A549 (cell line): Measurements from ENCODE around the gene HOXA13. TPM values are rescaled to one million over a fixed set of nuclear protein-coding genes. Genes with fewer than 3 reads are reported as not detected.

Experiments
- ATAC-seq, 2 experiments: fragments of 200-7000 bp in 1 of 2; fragments of >200 bp in 1 of 2; cut with Nextera tagmentation in 1 of 2; cut with Tn5 transposase in 1 of 2; 3 replicates each; pipeline versions ENCODE4 v1.8.0 to v1.9.1; 2018 to 2020; ENCODE audit warnings: mild to moderate bottlenecking in 1 of 2, moderate library complexity in 1 of 2
- CTCF ChIA-PET: fragments of 300-600 bp; sonication (Branson Sonifier 250); formaldehyde crosslinking; extraction: SDS; loops from one replicate; lab custom pipeline; 2021; ENCODE audit warnings: antibody characterized with exemption, inconsistent platforms; lab: Yijun Ruan, JAX
- POLR2A ChIA-PET: fragments of 350-600 bp; formaldehyde crosslinking; extraction: SDS; loops from one replicate; lab custom pipeline; 2021; ENCODE audit warnings: antibody characterized with exemption, inconsistent platforms; lab: Yijun Ruan, JAX
- DNase-seq, 2 experiments: peaks; one replicate each; pipeline versions ENCODE4 v3.0.0 to v3.0.0-alpha.2; 2011 to 2016; ENCODE audit warnings: low read depth in 1 of 2, low spot score in 1 of 2
- FAIRE-seq: peaks from 2 replicates; lab custom pipeline; 2011; peaks lifted over from hg19 to GRCh38; lab: Jason Lieb, UNC
- H3K27ac ChIP-seq, 2 experiments: fragments of >200 bp; sonication (Bioruptor Twin); formaldehyde crosslinking; 3 replicates each; pipeline ENCODE4 v1.5.1; 2016 to 2017
- H3K4me1 ChIP-seq: fragments of >200 bp; sonication (Bioruptor Twin); formaldehyde crosslinking; 3 replicates; pipeline ENCODE4 v1.6.1; 2016
- H3K4me2 ChIP-seq: fragments of >200 bp; sonication (Bioruptor Twin); formaldehyde crosslinking; 3 replicates; pipeline ENCODE4 v1.6.1; 2016
- H3K4me3 ChIP-seq: fragments of >200 bp; sonication (Bioruptor Twin); formaldehyde crosslinking; 3 replicates; pipeline ENCODE4 v1.5.1; 2016
- H3K9me3 ChIP-seq: fragments of >200 bp; sonication (Bioruptor Twin); formaldehyde crosslinking; 3 replicates; pipeline ENCODE4 v1.6.1; 2016
- ATOH8 ChIP-seq: fragments of 250-450 bp; sonication (Bioruptor Pico); IDR thresholded peaks from 2 replicates; pipeline ENCODE4 v1.5.0; 2020; ENCODE audit warnings: low read depth, mild to moderate bottlenecking, moderate library complexity
- BHLHE40 ChIP-seq: IDR thresholded peaks from 2 replicates; pipeline ENCODE4 v1.6.1; 2012; ENCODE audit warnings: low read depth, low read length, inconsistent platforms
- CHD2 ChIP-seq: fragments of 150-350 bp; IDR thresholded peaks from 2 replicates; pipeline ENCODE4 v1.6.1; 2014; ENCODE audit warnings: low read length; ENCODE audit not compliant: partially characterized antibody
- CHD4 ChIP-seq: fragments of 200-600 bp; sonication (generic); IDR thresholded peaks from 2 replicates; pipeline ENCODE4 v1.6.1; 2016; ENCODE audit warnings: antibody characterized with exemption, mild to moderate bottlenecking, borderline replicate concordance
- CTCF ChIP-seq: fragments of >200 bp; sonication (Bioruptor Twin); formaldehyde crosslinking; IDR thresholded peaks from 3 replicates; pipeline ENCODE4 v1.5.1; 2016
- EHMT2 ChIP-seq: fragments of 200-600 bp; sonication (generic); IDR thresholded peaks from 2 replicates; pipeline ENCODE4 v1.6.1; 2016; ENCODE audit warnings: antibody characterized with exemption, low read depth, mild to moderate bottlenecking, moderate library complexity
- ELK1 ChIP-seq: fragments of 150-350 bp; IDR thresholded peaks from 2 replicates; pipeline ENCODE4 v1.6.1; 2014; ENCODE audit warnings: low read depth, mild to moderate bottlenecking, low read length
- ESRRA ChIP-seq: fragments of 150-350 bp; IDR thresholded peaks from 2 replicates; pipeline ENCODE4 v1.6.1; 2014; ENCODE audit warnings: mild to moderate bottlenecking, low read length, borderline replicate concordance
- GATA3 ChIP-seq: IDR thresholded peaks from 2 replicates; pipeline ENCODE4 v1.6.1; 2012; ENCODE audit warnings: borderline replicate concordance
- HDAC2 ChIP-seq: fragments of 200-600 bp; sonication (generic); IDR thresholded peaks from 2 replicates; pipeline ENCODE4 v1.6.1; 2016
- KDM1A ChIP-seq: fragments of 200-600 bp; sonication (generic); IDR thresholded peaks from 2 replicates; pipeline ENCODE4 v1.6.1; 2016; ENCODE audit warnings: low read depth, mild to moderate bottlenecking
- KDM5A ChIP-seq: fragments of 200-600 bp; sonication (generic); IDR thresholded peaks from 2 replicates; pipeline ENCODE4 v1.6.1; 2016; ENCODE audit warnings: antibody characterized with exemption, mild to moderate bottlenecking
- MAX ChIP-seq: IDR thresholded peaks from 2 replicates; pipeline ENCODE4 v1.6.1; 2012
- MAZ ChIP-seq: fragments of 150-350 bp; IDR thresholded peaks from 2 replicates; pipeline ENCODE4 v1.6.1; 2014; ENCODE audit warnings: antibody characterized with exemption, low read depth, low read length, borderline replicate concordance
- NR3C1 ChIP-seq: fragments of >200 bp; sonication (Bioruptor Twin); formaldehyde crosslinking; IDR thresholded peaks from 3 replicates; pipeline ENCODE4 v1.6.1; 2017
- POLR2A ChIP-seq: IDR thresholded peaks from 2 replicates; pipeline ENCODE4 v1.6.1; 2012; ENCODE audit warnings: mild to moderate bottlenecking, low read length
- POLR2AphosphoS2 ChIP-seq: conservative IDR thresholded peaks from 2 replicates; pipeline ENCODE4 v1.6.1; 2012; ENCODE audit warnings: low read length, improper control_type of control experiment, inconsistent platforms
- REST ChIP-seq: fragments of 200-600 bp; sonication (generic); IDR thresholded peaks from 2 replicates; pipeline ENCODE4 v1.6.1; 2016; ENCODE audit warnings: antibody characterized with exemption, mild to moderate bottlenecking, moderate library complexity
- ZFP36 ChIP-seq: fragments of 450-650 bp; IDR thresholded peaks from 2 replicates; pipeline ENCODE4 v1.6.1; 2014; ENCODE audit warnings: borderline replicate concordance; ENCODE audit not compliant: partially characterized antibody
- WGBS: methylation state at CpG from one replicate; pipeline ENCODE4 v1.1.6; 2017; ENCODE audit errors: missing lambda C conversion rate; 5-methylcytosine and 5-hydroxymethylcytosine counted together
- polyA plus RNA-seq, 4 experiments: library from polyadenylated mRNA; depleted of rRNA in 3 of 4; stranded (reverse); fragments of >200 nt; fragmentation: RNase III in 1 of 4; extraction: RNeasy Plus Mini Kit Qiagen cat#74134 plus additional on column Dnase treatment in 1 of 4; gene quantifications; 2 replicates in 3 of 4; 3 replicates in 1 of 4; pipeline ENCODE4 v1.2.3, GENCODE V29; 2011 to 2017

The HOXA13 gene
- polyA plus RNA-seq, 2 of the 4 experiments (the other 2 are of a cell fraction): 2.2 to 2.7 TPM

GRCh38 chr7:27164045-27164366 is 35.9 kb downstream of the HOXA13 start (continued):
- TF ChIP-seq CTCF: no peak

GRCh38 chr7:27163288-27164044 is 36.4 kb downstream of the HOXA13 start:
- DNase-seq (no peak), FAIRE-seq (no peak), ATAC-seq (no peak)
- H3K4me3 ChIP-seq: no peak overlapping the region
- TF ChIP-seq ESRRA: no peak
- TF ChIP-seq CHD4: no peak
- TF ChIP-seq NR3C1: no peak
- TF ChIP-seq GATA3: no peak
- TF ChIP-seq KDM1A: no peak
- TF ChIP-seq HDAC2: no peak
- TF ChIP-seq CTCF: no peak
- TF ChIP-seq MAX: no peak
- TF ChIP-seq CHD2: no peak
- no peak for TF ChIP-seq BHLHE40
- no peak for TF ChIP-seq MAZ
- TF ChIP-seq POLR2A: no peak
- no peak for TF ChIP-seq ZFP36
- no peaks in the 10 kb centered on the region for H3K9me3 ChIP-seq
- H3K4me1 ChIP-seq: 0 out of 3 replicates have a peak, but pooled peaks cover 3% of the 10 kb centered on the region
- POLR2A ChIA-PET: no interaction called here
- WGBS: 93% methylated on average over 24 of the region's 24 CpGs
- no peak overlapping the region for H3K27ac ChIP-seq
- no peak overlapping the region for H3K4me2 ChIP-seq
- CTCF ChIA-PET: interaction anchor here (0.5 to 7.0 kb wide), 12 partner anchors 9 to 1271 kb away, joined by 3 to 160 read pairs (median 4); partner anchors contain the start of genes HOXA10, HOXA5 and HOXA6

GRCh38 chr7:27162561-27163287 is 37.2 kb downstream of the HOXA13 start:
- WGBS: 82% methylated on average over 7 of the region's 7 CpGs
- TF ChIP-seq KDM5A (no peak), EHMT2 (no peak), ELK1 (no peak), POLR2AphosphoS2 (no peak), ATOH8 (CRISPR knock-in tag) (no peak), REST (no peak), KDM1A (no peak), ESRRA (no peak), MAZ (no peak)
- ATAC-seq: no peak
- FAIRE-seq: no peak
- Histone ChIP-seq H3K4me2 (no peak overlapping the region), H3K9me3 (no peaks in the 10 kb centered on the region), H3K27ac (no peak overlapping the region), H3K4me1 (0 out of 3 replicates have a peak, but pooled peaks cover 3% of the 10 kb centered on the region), H3K4me3 (no peak overlapping the region)
- no peak for DNase-seq
- ChIA-PET CTCF (interaction anchor here (0.5 to 7.0 kb wide), 14 partner anchors 9 to 1270 kb away, joined by 3 to 160 read pairs (median 4); partner anchors contain the start of genes HOXA10, HOXA5 and HOXA6), POLR2A (no interaction called here)
